ENCODE results near the gene ATP13A1.
"Not testable (repeated sequence)": the region's sequence is repeated elsewhere in the genome, so short reads cannot be mapped to it uniquely, and the experiment has no call there.

- TF ChIP-seq CTCF (conservative IDR thresholded peaks at IDR 0.05); EZH2 (IDR thresholded peaks at IDR 0.05; ENCODE audit: low read depth): not testable (repeated sequence)
These were observed 22.6 kb upstream of the ATP13A1 start for GRCh38 chr19:19686119-19686518.
